ENCODE data around the gene PGBD2.

PGBD2 gene

GRCh38 chr1:248906009-248906752 is at the start of gene PGBD2:
Gene PGBD2, plus strand, starts transcription at chr1:248906235. Its CDS starts 7,628 bp downstream, at chr1:248913863.
- H3K36me3 Mint-ChIP-seq (ENCODE audit: low read depth) = no peaks in the 10 kb centered on the region
- H3K9me3 Mint-ChIP-seq = no peaks in the 10 kb centered on the region
- peak within 1 kb of the TSS; percentile 94 for H3K4me3 Mint-ChIP-seq
- H3K4me1 Mint-ChIP-seq (ENCODE audit: low read depth) = peaks cover 30% of the 10 kb centered on the region
- peaks cover 16% of the 10 kb centered on the region for H3K27me3 Mint-ChIP-seq (ENCODE audit: low read depth)
- H3K27ac Mint-ChIP-seq = peak within 1 kb of the TSS; percentile 98

- Mint-ChIP-seq H3K4me3 (peak overlapping the region; percentile 90), H3K9me3 (no peaks in the 10 kb centered on the region), H3K4me1 (ENCODE audit: low read depth) (peaks cover 25% of the 10 kb centered on the region), H3K27ac (no peak overlapping the region), H3K36me3 (ENCODE audit: low read depth) (peaks cover 13% of the 10 kb centered on the region), H3K27me3 (ENCODE audit: low read depth) (no peaks in the 10 kb centered on the region)
These were observed 48.8 kb upstream of the PGBD2 start for GRCh38 chr1:248857201-248857600.

- H3K36me3 Mint-ChIP-seq (ENCODE audit: low read depth) = peaks cover 13% of the 10 kb centered on the region
- peak overlapping the region; percentile 94 for H3K27ac Mint-ChIP-seq
- H3K9me3 Mint-ChIP-seq = no peaks in the 10 kb centered on the region
- H3K27me3 Mint-ChIP-seq (ENCODE audit: low read depth) = peaks cover 4% of the 10 kb centered on the region
- H3K4me1 Mint-ChIP-seq (ENCODE audit: low read depth) = peaks cover 29% of the 10 kb centered on the region
- peak overlapping the region; percentile 90 for H3K4me3 Mint-ChIP-seq
These were observed 48.3 kb upstream of the PGBD2 start for GRCh38 chr1:248857749-248858095.

GRCh38 chr1:248858096-248858890 is 47.7 kb upstream of the PGBD2 start:
- H3K9me3 Mint-ChIP-seq = no peaks in the 10 kb centered on the region
- H3K27me3 Mint-ChIP-seq (ENCODE audit: low read depth) = peaks cover 6% of the 10 kb centered on the region
- H3K4me3 Mint-ChIP-seq = peak overlapping the region; percentile 90
- peaks cover 13% of the 10 kb centered on the region for H3K36me3 Mint-ChIP-seq (ENCODE audit: low read depth)
- peak overlapping the region; percentile 94 for H3K27ac Mint-ChIP-seq
- peaks cover 31% of the 10 kb centered on the region for H3K4me1 Mint-ChIP-seq (ENCODE audit: low read depth)

GRCh38 chr1:248858891-248859889 is 46.8 kb upstream of the PGBD2 start, which contains the start of gene ZNF692:
Gene ZNF692, minus strand, starts transcription at chr1:248859085. Its CDS starts 776 bp downstream, at chr1:248858309.
- Mint-ChIP-seq H3K4me3 (peak within 1 kb of the TSS; percentile 90), H3K9me3 (no peaks in the 10 kb centered on the region), H3K4me1 (ENCODE audit: low read depth) (peaks cover 36% of the 10 kb centered on the region), H3K36me3 (ENCODE audit: low read depth) (peaks cover 11% of the 10 kb centered on the region), H3K27me3 (ENCODE audit: low read depth) (peaks cover 6% of the 10 kb centered on the region), H3K27ac (peak within 1 kb of the TSS; percentile 94)

GRCh38 chr1:248860007-248860406 is 46.0 kb upstream of the PGBD2 start:
- Mint-ChIP-seq H3K27ac (peak overlapping the region; percentile 91), H3K4me1 (ENCODE audit: low read depth) (peaks cover 36% of the 10 kb centered on the region), H3K27me3 (ENCODE audit: low read depth) (peaks cover 10% of the 10 kb centered on the region), H3K36me3 (ENCODE audit: low read depth) (peaks cover 6% of the 10 kb centered on the region), H3K4me3 (peak overlapping the region; percentile 90), H3K9me3 (no peaks in the 10 kb centered on the region)

- Mint-ChIP-seq H3K27me3 (ENCODE audit: low read depth) (peaks cover 10% of the 10 kb centered on the region), H3K36me3 (ENCODE audit: low read depth) (no peaks in the 10 kb centered on the region), H3K9me3 (no peaks in the 10 kb centered on the region), H3K4me3 (no peak overlapping the region), H3K4me1 (ENCODE audit: low read depth) (peaks cover 31% of the 10 kb centered on the region), H3K27ac (no peak overlapping the region)
These were observed 44.4 kb upstream of the PGBD2 start for GRCh38 chr1:248861616-248862015.

- Mint-ChIP-seq H3K36me3 (ENCODE audit: low read depth) (no peaks in the 10 kb centered on the region), H3K4me1 (ENCODE audit: low read depth) (peaks cover 27% of the 10 kb centered on the region), H3K27me3 (ENCODE audit: low read depth) (peaks cover 10% of the 10 kb centered on the region), H3K27ac (peak overlapping the region; percentile 81), H3K4me3 (peak overlapping the region; percentile 86), H3K9me3 (no peaks in the 10 kb centered on the region)
These were observed 43.4 kb upstream of the PGBD2 start for GRCh38 chr1:248862695-248862997.

GRCh38 chr1:248862998-248863881 is 42.8 kb upstream of the PGBD2 start:
- Mint-ChIP-seq H3K4me1 (ENCODE audit: low read depth) (peaks cover 25% of the 10 kb centered on the region), H3K9me3 (no peaks in the 10 kb centered on the region), H3K27me3 (ENCODE audit: low read depth) (peaks cover 10% of the 10 kb centered on the region), H3K4me3 (peak overlapping the region; percentile 86), H3K36me3 (ENCODE audit: low read depth) (no peaks in the 10 kb centered on the region), H3K27ac (peak overlapping the region; percentile 81)

- Mint-ChIP-seq H3K9me3 (no peaks in the 10 kb centered on the region), H3K36me3 (ENCODE audit: low read depth) (peaks cover 3% of the 10 kb centered on the region), H3K4me1 (ENCODE audit: low read depth) (peaks cover 20% of the 10 kb centered on the region), H3K27ac (no peak overlapping the region), H3K27me3 (ENCODE audit: low read depth) (peaks cover 9% of the 10 kb centered on the region), H3K4me3 (peak overlapping the region; percentile 40)
These were observed 34.1 kb upstream of the PGBD2 start for GRCh38 chr1:248871837-248872401.

GRCh38 chr1:248872752-248873408 is 33.2 kb upstream of the PGBD2 start:
- Mint-ChIP-seq H3K27me3 (ENCODE audit: low read depth) (peaks cover 17% of the 10 kb centered on the region), H3K4me1 (ENCODE audit: low read depth) (peaks cover 20% of the 10 kb centered on the region), H3K9me3 (no peaks in the 10 kb centered on the region), H3K4me3 (peak overlapping the region; percentile 90), H3K27ac (peak overlapping the region; percentile 94), H3K36me3 (ENCODE audit: low read depth) (peaks cover 3% of the 10 kb centered on the region)

GRCh38 chr1:248873409-248873992 is 32.5 kb upstream of the PGBD2 start:
- Mint-ChIP-seq H3K9me3 (no peaks in the 10 kb centered on the region), H3K36me3 (ENCODE audit: low read depth) (peaks cover 3% of the 10 kb centered on the region), H3K4me3 (peak overlapping the region; percentile 90), H3K27me3 (ENCODE audit: low read depth) (peaks cover 18% of the 10 kb centered on the region), H3K27ac (peak overlapping the region; percentile 94), H3K4me1 (ENCODE audit: low read depth) (peaks cover 20% of the 10 kb centered on the region)
